SK-N-MC (cell line): Measurements from ENCODE around the gene THAP7.
A peak's percentile ranks its signal among the peaks of the same experiment; 100 is the strongest.

ENCODE experiments used
- DNase-seq: peaks from one replicate; pipeline ENCODE4 v3.0.0-alpha.2; 2011; ENCODE audit warnings: low read depth, low spot score
- H3K27ac ChIP-seq: fragments of 200-600 bp; sonication (generic); 2 replicates; pipeline ENCODE4 v1.5.1; 2016; ENCODE audit warnings: mixed run types
- H3K36me3 ChIP-seq: fragments of 200-600 bp; sonication (generic); 2 replicates; pipeline ENCODE4 v1.6.1; 2017; ENCODE audit warnings: antibody characterized with exemption, low read length, mixed read lengths; ENCODE audit not compliant: insufficient read depth
- H3K4me3 ChIP-seq: fragments of 200-600 bp; sonication (generic); 2 replicates; pipeline ENCODE4 v1.5.1; 2016
- H3K9ac ChIP-seq: fragments of 200-600 bp; sonication (generic); 2 replicates; pipeline ENCODE4 v1.8.0; 2017; ENCODE audit warnings: mixed run types, mixed read lengths; ENCODE audit not compliant: insufficient read length
- H3K9me3 ChIP-seq: fragments of 200-600 bp; sonication (generic); 2 replicates; pipeline ENCODE4 v1.6.1; 2017; ENCODE audit warnings: low read depth, mild to moderate bottlenecking, antibody characterized with exemption, low read length, moderate library complexity, mixed read lengths
- EZH2 ChIP-seq: fragments of 200-600 bp; sonication (generic); IDR thresholded peaks from one replicate; pipeline ENCODE4 v1.6.1; 2017; ENCODE audit warnings: antibody characterized with exemption
- FOXP2 ChIP-seq: optimal IDR thresholded peaks from 2 replicates; pipeline ENCODE3; 2011; ENCODE audit warnings: mild to moderate bottlenecking, moderate library complexity; ENCODE audit not compliant: insufficient read depth; ENCODE audit errors: extremely low read length, control extremely low read depth
- POLR2AphosphoS5 ChIP-seq: IDR thresholded peaks from 2 replicates; pipeline ENCODE4 v1.6.1; 2012; ENCODE audit warnings: mild to moderate bottlenecking, low read depth, low read length, borderline replicate concordance

Gene THAP7

GRCh38 chr22:20985720-20986119, 16.2 kb downstream of the THAP7 start:
- TF ChIP-seq FOXP2 (no peak), POLR2AphosphoS5 (no peak), EZH2 (no peak)
- Histone ChIP-seq H3K27ac (no peak overlapping the region), H3K4me3 (no peak overlapping the region), H3K9ac (no peak overlapping the region), H3K9me3 (no peaks in the 10 kb centered on the region), H3K36me3 (peaks cover 10% of the 10 kb centered on the region)
- DNase-seq: no peak

GRCh38 chr22:20983081-20983771, 18.7 kb downstream of the THAP7 start:
- H3K36me3 ChIP-seq: peaks cover 10% of the 10 kb centered on the region
- H3K4me3 ChIP-seq: peak overlapping the region; percentile 88
- no peak overlapping the region for H3K27ac ChIP-seq
- peak overlapping the region; percentile 96 for H3K9ac ChIP-seq
- no peak for DNase-seq
- peaks cover 7% of the 10 kb centered on the region; the same call in 1 of the 2 replicates for H3K9me3 ChIP-seq
- TF ChIP-seq POLR2AphosphoS5: no peak
- TF ChIP-seq FOXP2: no peak
- no peak for TF ChIP-seq EZH2

- Histone ChIP-seq H3K27ac (no peak overlapping the region), H3K36me3 (peaks cover 10% of the 10 kb centered on the region), H3K4me3 (peak overlapping the region; percentile 88), H3K9me3 (peaks cover 7% of the 10 kb centered on the region; the same call in 1 of the 2 replicates), H3K9ac (peak overlapping the region; percentile 96)
- TF ChIP-seq FOXP2 (no peak), EZH2 (no peak), POLR2AphosphoS5 (no peak)
- no peak for DNase-seq
These were observed 19.4 kb downstream of the THAP7 start for GRCh38 chr22:20982563-20982882.

GRCh38 chr22:20981787-20982562, 19.9 kb downstream of the THAP7 start, which contains the start of gene LZTR1:
LZTR1 (plus strand) TSS chr22:20982297; CDS start chr22:20982372, 75 bp downstream.
- H3K4me3 ChIP-seq: peak within 1 kb of the TSS; percentile 88
- TF ChIP-seq POLR2AphosphoS5 (peak; percentile 97), FOXP2 (no peak), EZH2 (no peak)
- peaks cover 7% of the 10 kb centered on the region; the same call in 1 of the 2 replicates for H3K9me3 ChIP-seq
- H3K9ac ChIP-seq: peak within 1 kb of the TSS; percentile 96
- DNase-seq: no peak
- H3K27ac ChIP-seq: peak within 1 kb of the TSS; percentile 69; the same call in 1 of the 2 replicates
- H3K36me3 ChIP-seq: peaks cover 10% of the 10 kb centered on the region

GRCh38 chr22:20980938-20981722, 20.8 kb downstream of the THAP7 start:
- peak overlapping the region; percentile 88 for H3K4me3 ChIP-seq
- peaks cover 7% of the 10 kb centered on the region; the same call in 1 of the 2 replicates for H3K9me3 ChIP-seq
- peaks cover 4% of the 10 kb centered on the region for H3K36me3 ChIP-seq
- peak overlapping the region; percentile 96 for H3K9ac ChIP-seq
- TF ChIP-seq FOXP2: no peak
- TF ChIP-seq POLR2AphosphoS5: no peak; the same call in 1 of the 2 replicates
- no peak for TF ChIP-seq EZH2
- H3K27ac ChIP-seq: peak overlapping the region; percentile 69; the same call in 1 of the 2 replicates
- no peak for DNase-seq

- no peak for TF ChIP-seq POLR2AphosphoS5
- no peak for TF ChIP-seq EZH2
- TF ChIP-seq FOXP2: no peak
- Histone ChIP-seq H3K36me3 (no peaks in the 10 kb centered on the region; the same call in 1 of the 2 replicates), H3K4me3 (no peak overlapping the region), H3K27ac (no peak overlapping the region), H3K9ac (no peak overlapping the region), H3K9me3 (peaks cover 7% of the 10 kb centered on the region; the same call in 1 of the 2 replicates)
- DNase-seq: no peak
These were observed 21.4 kb downstream of the THAP7 start for GRCh38 chr22:20980523-20980922.

GRCh38 chr22:20979940-20980453, 21.9 kb downstream of the THAP7 start:
- no peak for TF ChIP-seq FOXP2
- no peak for TF ChIP-seq POLR2AphosphoS5
- TF ChIP-seq EZH2: no peak
- DNase-seq: no peak
- Histone ChIP-seq H3K27ac (no peak overlapping the region), H3K4me3 (no peak overlapping the region), H3K36me3 (no peaks in the 10 kb centered on the region; the same call in 1 of the 2 replicates), H3K9me3 (peaks cover 7% of the 10 kb centered on the region; the same call in 1 of the 2 replicates), H3K9ac (no peak overlapping the region)
